Stimulated activated CD8-positive, alpha-beta memory T cell treated with anti-CD3 and anti-CD28 coated beads, Interleukin-15, amount 100 ng/mL, for 4 hours (primary cell): Measurements from ENCODE around the gene TYROBP.
"Not testable (repeated sequence)": the region's sequence is repeated elsewhere in the genome, so short reads cannot be mapped to it uniquely, and the experiment has no call there.

ENCODE experiments used
- DNase-seq, 2 donors: peaks; one replicate each; pipeline ENCODE4 v3.0.0-alpha.2; 2020; ENCODE audit warnings: low read depth in 2 of 2

Gene TYROBP

DNA sequence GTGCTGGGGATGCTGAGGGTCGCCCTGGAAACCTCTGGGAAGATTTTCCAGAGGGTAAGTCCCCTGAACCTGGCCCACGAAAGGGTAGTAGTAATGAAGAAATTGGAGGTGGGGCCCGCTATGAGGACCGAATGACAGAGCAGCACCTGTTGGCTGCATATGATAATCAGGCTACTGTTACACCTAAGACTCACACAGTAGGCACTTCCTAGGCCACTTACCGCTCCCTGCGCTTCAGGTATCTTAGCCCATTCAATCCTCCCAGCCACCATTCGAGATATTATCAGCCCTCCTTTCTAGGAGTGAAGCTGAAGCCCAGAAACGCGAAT is 23.7 kb upstream of the TYROBP start:
- DNase-seq, result no peak

DNA sequence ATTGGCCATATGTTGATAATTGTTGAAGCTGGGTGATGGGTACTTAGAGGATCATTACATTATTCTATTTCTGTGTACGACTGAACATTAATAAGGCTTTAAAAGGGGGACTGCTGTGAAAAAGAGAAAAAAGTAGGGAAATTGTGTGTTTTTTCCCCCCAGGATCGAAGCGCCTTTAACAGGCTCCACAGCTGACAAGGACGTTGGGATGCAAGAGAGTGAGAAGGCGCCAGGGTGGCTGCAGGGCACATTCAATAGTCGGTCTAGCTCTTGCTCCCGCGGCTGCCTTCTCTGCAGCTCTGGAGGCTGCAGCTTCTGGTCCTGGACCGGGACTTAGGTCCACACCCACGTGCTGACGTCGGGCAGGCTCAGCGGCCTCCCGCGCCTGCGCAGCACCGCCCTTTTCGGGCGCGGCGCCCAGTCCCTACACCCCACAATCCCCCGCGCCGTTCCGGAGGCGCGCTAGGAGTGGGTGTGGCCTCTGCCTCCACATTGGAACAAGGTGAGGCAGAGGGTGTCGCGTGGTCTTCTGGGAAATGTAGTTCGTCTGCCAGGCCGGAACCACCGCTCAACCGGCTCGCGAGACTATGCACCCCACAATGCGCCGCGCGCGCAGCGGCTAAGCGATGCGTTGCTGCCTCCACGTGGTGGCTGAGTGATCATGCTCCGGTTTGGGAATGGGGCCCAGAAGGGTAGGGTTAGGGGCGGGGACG is 23.2 kb upstream of the TYROBP start:
- peak; percentile 99 for DNase-seq

DNA sequence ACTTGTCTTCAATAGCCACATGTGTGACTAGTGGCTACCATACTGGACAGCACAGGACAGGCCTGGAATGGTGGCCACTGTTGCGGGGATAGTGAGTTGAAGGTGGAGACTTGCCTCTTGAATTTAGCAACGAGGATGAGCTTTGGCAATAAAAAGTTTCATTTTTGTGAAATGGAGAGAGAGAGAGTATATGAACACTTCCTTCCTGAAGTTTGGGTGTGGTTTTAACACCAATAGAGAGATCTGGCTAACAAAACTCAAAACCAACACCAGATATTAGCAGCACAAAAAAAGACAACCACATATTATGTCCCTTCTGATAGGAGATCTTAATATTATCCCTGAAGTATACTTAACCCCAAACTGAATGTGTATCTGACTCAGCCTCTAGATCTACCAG is 21.8 kb upstream of the TYROBP start:
- DNase-seq, result no peak

DNA sequence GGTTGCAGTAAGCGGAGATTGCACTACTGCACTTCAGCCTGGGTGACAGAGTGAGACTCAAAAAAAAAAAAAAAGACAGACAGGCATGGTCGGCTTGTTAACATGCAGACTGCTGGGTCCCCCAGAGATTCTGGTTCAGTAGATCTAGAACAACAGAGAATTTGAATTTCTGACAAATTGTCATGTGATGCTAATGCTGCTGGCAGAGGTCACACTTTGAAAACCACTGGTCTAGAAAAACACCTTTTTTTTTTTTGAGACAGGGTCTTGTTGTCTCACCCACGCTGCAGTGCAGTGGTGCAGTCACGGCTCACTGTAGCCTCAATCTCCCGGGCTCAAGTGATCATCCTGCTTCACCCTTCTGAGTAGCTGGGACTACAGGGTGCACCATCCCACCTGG is 20.4 kb upstream of the TYROBP start:
- DNase-seq, result no peak

DNA sequence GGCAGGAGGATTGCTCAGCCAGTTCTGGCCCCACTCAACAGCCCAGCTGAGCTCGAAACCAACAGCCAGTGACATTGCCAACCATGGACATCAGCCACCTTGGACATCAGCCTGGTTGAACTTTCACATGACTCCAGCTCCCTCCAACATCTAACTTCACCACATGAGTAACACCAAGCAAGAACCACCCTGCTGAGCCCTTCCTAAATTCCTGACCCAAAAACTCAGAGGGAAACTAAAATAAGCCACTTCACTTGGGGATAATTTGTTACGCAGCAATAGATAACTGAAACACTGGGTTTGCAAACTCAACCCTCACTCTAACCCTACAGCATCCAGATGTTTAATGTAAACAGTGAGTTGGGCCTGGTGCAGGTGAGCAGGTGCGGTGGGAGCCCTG is 17.4 kb upstream of the TYROBP start:
- DNase-seq, result no peak

DNA sequence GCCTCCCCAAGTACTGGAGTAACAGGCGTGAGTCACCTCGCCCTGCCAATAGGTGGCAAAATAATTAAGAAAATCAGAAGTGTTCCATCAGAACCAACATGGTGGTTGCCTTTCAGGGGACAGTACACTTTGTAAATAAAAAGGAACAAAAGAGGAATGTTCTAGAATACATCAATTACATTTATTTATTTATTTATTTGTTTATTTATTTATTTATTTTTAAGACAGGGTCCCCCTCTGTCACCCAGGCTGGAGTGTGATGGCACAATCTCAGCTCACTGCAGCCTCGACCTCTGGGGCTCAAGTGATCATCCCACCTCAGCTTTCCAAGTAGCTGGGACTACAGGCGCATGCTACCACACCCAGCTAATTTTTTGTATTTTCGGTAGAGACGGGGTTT is 12.9 kb upstream of the TYROBP start:
- no peak for DNase-seq

DNA sequence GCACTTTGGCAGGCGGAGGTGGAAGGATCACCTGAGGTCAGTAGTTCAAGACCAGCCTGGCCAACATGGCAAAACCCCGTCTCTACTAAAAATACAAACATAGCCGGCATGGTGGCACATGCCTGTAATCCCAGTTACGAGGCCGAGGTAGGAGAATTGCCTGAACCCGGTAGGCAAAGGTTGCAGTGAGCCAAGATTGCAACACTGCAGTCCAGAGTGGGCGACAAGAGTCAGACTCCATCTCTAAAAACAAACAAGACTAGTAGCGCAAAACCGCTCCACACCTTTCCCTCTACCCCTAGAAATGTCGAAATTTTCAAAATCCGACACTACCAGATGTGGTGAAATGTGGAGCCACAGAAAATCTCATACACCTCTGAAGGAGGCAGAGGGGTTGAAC is 11.2 kb upstream of the TYROBP start:
- no peak for DNase-seq

DNA sequence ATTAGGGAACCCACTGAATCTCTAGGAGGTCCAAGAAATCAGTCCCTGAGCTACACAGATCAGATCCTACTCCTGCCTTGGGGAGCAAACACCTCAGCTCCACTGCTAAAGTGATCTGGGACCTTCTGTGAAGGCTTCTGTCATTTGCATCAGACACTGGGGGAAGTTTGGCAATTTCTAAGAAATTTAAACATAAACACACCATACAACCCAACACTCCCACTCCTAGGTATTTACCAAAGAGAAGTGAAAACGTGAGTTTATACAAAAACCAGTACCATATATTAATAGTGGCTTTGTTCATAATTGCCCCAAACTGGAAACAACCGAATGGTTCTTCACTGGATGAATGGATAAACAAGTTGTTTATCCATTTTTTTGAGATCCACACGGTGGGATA is 7.3 kb upstream of the TYROBP start:
- no peak for DNase-seq

DNA sequence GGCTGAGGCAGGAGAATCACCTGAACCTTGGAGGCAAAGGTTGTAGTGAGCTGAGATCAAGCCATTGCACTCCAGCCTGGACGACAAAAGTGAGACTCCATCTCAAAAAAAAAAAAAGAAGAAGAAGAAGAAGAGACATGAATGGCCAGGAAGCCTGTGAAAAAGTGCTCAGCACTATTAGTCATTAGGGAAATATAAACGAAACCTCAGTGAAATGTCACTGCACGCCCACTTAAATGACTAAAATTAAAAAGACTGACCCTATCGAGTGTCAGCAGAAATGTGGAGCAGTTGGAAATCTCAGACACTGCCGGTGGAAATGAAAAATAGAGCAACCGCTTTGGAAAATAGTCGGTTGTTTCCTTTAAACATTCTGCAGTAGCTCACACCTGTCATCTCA is 5.5 kb upstream of the TYROBP start:
- DNase-seq, result no peak

DNA sequence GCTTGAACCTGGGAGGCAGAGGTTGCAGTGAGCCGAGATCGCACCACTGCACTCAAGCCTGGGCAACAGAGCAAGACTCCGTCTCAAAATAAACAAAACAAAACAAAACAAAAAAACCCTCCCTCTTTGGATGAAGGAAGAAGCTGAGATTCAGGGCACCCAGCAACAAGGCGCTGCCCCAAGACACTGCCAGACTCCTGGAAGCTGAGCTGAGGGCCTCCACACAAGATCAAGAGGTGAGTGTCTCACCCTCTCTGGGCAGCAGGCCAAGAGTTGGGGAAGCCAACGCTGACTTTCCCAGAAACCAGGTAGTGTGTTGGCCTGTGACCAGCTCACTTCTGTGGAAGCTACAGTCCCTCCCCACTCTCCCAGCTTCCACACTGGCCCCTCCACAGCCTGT is 3.7 kb upstream of the TYROBP start:
- no peak for DNase-seq

DNA sequence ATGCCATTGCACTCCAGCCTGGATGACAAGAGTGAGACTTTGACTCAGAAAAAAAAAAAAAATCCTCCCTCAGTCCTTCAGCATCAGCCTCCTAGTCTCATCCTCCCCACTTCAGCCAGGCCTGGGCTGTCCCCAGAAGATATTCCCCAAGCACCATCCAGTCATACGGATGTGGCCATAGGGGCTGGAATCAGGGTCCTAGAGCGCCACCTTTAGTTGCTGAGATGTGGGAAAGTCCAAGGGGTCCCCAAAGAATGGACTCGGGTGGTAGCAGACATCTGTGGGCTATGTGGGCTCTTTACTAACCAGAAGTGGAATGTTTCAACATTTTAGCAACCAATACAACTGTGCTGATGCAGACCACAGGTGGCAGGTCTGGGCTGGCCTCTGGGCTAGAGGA is 3.1 kb upstream of the TYROBP start:
- DNase-seq, result no peak

DNA sequence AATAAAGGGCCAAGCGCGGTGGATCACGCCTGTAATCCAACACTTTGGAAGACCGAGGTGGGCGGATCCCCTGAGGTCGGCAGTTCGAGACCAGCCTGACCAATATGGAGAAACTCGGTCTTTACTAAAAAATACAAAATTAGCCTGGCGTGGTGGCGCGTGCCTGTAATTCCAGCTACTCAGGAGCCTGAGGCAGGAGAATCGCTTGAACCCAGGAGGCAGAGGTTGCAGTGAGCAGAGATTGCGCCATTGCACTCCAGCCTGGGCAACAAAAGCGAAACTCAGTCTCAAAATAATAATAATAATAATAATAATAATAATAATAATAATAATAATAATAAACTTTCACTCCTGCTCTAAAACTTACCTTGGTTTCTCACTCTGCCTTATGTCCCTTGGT is 2.3 kb upstream of the TYROBP start:
- not testable (repeated sequence) for DNase-seq

DNA sequence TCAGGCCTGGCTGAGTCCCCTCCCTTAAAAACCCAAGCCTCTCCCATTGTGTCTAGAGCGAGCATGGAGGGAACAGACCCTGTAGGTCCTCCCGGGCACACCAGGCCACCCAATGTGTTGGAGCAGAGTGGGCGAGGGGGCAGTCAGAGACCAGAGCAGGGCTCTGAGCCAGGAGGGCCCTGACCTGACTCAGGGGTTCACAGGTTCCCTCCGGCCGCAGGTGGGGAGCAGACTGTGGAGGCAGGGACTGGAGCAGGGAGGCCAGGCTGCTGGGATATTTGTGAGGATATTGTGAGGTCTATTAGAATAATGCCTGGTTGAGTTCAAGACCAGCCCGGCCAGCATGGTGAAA is 1.6 kb upstream of the TYROBP start:
- no peak for DNase-seq

DNA sequence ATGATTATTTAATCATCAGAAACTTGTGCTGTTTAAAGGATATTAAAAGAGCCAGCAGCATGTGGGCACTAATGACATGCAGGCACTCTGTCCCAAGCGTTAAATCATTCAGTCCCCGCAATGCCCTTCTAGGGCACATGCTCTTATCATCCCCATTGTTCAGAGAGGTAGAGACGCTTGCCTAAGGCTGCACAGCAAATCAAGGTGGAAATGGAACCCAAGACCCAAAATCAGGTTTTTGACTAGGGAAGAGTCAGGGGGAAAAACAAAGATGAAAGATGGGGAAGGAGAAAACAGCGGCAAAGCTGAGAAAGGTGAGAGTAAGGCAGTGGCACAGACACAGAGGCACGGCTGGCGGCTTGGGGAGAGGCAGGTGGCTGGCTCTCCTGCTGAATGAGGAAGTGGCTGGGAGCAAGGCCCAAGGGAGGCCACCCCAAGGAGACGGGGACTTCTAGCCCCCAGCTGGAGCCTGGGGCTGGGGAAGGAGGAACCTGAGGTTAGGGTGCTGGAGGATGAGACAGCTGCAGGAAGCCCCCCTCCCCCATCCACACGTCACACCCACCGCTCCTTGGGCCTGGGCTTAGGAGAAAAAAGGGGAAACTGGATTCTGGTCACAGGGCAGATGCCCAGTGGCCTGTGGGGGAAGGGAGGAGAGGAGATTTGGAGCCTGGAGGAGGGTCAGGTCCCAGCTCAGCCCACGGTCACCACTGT is 1.0 kb upstream of the TYROBP start:
- no peak for DNase-seq

DNA sequence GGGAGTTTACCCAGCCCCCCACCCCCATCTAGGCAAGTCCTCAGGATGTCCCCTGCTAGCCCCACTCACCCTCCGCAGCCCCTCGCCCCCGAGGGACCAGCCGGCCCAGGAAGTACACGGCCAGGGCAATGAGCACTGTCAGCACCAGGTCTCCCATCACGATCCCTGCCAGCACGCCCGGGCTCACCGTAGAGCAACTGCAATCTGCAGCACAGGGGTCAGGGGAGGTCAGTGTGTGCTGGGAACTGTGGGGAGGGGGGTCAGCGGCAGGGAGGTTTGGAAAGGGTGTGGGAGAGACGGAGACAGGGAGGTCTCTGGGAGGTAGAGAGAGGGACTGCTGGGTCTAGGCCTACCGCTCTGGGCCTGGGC is 734 bp downstream of the TYROBP start:
- no peak for DNase-seq

DNA sequence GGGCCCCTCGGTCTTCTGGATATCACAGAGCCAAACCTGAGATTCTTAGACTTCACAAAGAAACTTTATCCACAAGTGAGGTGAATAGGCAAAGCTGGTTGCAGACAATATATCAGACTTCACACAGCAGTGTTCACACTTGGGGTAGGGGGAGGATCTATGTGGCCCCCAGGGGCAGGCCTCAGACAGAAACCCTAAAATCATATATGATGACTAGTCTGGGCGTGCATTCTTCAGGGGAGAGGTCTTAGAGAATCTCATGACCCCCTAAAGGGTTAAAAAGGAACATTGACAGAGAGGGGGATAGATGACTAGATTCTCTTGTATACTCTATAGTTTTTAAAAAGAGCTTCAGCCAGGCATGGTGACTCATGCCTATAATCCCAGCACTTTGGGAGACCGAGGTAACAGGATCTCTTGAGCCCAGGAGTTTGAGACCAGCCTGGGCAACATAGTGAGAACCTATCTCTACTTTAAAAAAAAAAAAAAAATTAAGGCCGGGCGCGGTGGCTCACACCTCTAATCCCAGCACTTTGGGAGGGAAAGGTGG is 2.8 kb downstream of the TYROBP start:
- DNase-seq, result no peak

DNA sequence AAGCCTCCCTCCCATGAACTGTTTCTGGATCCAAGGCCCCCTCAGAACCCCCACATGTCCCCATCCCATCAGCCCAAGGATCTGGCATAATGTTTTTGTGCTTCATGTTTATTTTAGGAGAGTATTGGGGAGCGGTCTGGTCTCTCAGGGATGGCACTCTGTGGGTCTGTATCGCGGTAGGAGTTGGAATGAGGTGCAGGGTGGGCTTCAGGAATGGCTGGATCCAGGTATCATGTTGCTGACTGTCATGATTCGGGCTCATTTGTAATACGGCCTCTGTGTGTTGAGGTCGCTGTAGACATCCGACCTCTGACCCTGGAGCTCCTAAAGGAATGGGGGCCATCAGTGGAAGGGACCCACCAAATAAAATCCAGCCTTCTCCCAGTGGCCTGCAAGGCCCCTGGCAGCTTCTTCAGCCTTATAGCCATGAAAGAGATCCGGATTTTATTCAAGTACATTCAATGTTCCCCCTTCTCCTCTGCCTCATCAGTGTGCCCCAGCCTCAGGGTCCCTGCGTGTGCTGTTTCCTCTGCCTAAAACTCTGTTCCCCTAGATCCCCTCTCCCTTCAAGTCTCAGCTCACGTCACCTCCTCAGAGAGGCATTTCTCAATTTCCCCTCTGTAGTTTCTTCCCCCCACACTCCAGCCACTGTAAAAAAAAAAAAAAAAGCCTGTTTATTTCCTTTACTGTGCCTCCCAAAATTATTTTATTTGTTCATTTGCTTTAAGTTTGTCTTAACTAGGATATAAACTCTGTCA is 3.6 kb downstream of the TYROBP start:
- DNase-seq, result no peak

DNA sequence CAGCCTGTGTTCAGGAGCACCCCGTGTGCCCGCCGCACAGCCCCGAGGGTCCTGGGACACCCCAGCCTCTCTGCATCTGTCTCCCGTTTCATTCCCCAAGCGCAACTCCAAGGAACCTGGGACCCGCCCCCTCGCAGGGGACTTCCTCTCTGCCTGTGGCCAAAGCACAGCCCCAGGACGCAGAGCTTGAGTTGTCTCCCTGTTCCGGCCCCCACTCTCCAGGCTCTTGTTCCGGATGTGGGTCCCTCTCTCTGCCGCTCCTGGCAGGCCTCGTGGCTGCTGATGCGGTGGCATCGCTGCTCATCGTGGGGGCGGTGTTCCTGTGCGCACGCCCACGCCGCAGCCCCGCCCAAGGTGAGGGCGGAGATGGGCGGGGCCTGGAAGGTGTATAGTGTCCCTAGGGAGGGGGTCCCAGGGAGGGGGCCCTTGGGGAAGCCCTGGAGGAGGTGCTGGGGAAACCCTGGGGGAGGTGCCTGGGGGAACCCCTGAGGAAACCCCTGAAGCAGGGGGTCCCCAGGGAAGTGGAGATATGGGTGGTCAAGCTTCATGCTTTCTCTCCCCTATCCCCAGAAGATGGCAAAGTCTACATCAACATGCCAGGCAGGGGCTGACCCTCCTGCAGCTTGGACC is 4.4 kb downstream of the TYROBP start:
- DNase-seq, result peak; percentile 84 to 93

DNA sequence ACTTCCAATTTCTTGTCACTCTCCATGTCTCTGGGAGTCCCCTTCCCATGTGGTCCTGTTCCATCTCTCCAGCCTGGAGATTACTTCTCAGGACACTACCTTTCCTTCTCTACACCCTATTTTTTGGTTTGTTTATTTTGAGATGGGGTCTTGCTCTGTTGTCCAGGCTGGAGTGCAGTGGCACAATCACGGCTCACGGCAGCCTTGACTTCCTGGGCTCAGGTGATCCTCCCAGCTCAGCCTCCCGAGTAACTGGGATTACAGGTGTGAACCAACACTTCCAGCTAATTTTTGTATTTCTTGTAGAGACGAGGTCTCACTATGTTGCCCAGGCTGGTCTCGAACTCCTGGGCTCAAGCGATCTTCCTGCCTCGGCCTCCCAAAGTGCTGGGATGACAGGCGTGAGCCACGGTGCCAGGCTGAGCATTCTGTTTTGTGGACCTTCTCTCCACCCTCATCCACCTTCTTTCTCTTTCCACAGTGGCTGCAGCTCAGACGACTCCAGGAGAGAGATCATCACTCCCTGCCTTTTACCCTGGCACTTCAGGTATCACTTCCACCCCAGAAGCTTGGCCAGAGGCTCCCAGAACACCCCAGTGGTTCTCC is 5.1 kb downstream of the TYROBP start:
- DNase-seq, result no peak

DNA sequence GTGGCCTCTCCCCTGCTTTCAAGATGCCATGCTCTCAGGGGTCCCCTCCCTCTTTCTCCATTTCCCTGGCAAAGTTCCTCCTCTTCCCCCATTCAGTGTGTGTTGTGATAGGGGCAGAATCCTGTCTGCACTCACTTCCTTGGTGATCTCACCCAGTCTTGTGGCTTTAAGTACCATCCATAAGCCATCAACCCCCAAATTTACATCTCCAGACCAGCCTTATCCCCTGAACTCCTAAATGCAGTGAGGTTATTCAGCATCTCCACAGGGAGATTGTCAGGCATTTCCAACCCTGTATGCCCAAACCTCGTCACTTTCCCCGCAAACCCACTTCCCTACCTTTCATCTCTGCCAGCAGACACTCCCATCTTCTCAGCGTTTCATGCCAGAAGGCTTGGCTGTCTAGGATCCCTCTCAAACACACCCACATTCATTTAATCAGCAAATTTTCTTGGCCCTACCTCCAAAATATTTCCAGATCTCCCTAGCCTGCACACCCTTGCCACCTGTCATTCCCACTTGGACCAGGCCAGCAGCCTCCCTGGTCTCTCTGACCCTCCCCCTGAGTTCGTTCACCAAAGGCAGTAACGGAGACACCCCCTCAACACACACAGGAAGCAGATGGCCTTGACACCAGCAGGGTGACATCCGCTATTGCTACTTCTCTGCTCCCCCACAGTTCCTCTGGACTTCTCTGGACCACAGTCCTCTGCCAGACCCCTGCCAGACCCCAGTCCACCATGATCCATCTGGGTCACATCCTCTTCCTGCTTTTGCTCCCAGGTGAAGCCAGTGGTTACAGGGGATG is 6.0 kb downstream of the TYROBP start, which contains the start of gene HCST:
TSS of gene HCST (plus strand) at position 676 of the 808 bp plus-strand sequence. CDS start at position 741, 65 bp downstream.
- no peak for DNase-seq

DNA sequence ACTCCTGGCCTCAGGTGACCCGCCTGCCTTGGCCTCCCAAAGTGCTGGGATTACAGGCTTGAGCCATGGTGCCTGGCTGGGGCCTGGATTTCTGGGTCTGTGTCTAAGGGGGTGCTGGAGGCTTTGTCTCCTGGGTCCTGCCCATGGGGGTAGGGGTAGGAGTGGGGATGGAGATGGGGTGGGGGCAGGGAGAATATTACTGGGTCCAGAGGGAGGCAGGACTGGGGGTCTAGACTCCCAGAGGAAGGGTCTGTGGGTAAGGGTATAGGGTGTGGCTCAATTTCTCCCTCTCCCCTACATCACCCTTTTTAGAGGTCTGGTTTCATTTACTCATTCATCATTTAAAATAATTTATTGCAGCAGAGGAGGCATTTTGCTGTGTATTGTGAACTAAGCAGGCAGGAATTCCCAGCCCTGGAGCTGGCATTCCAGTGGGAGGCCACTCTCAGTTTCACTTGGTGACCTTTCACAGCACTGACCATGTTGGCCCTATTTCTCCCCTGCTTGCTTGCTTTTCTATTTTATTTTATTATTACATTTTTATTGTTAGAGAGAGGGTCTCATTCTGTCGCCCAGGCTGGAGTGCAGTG is 6.9 kb downstream of the TYROBP start:
- DNase-seq, result no peak
